Activated CD8-positive, alpha-beta T cell treated with anti-CD3 and anti-CD28 coated beads, Interleukin-2, amount 10 ng/mL, durations not matched to agents 7 days and 5 days (primary cell): Measurements from ENCODE around the gene SLC35C1. TPM values are rescaled to one million over a fixed set of nuclear protein-coding genes. Genes with fewer than 3 reads are reported as not detected.
A peak's percentile ranks its signal among the peaks of the same experiment; 100 is the strongest.

ENCODE experiments used
- ATAC-seq: fragments of 150-1000 bp; cut with Tn5 transposase; one replicate; pipeline ENCODE4 v1.10.0; 2021; ENCODE audit warnings: moderate library complexity
- CTCF ChIA-PET: fragments of 350-600 bp; sonication (Branson Sonifier 250); formaldehyde crosslinking; loops from one replicate; lab custom pipeline; 2021; ENCODE audit warnings: antibody characterized with exemption; lab: Charles Lee
- POLR2A ChIA-PET: fragments of 350-600 bp; sonication (Branson Sonifier 250); formaldehyde crosslinking; loops from one replicate; lab custom pipeline; 2021; ENCODE audit warnings: antibody characterized with exemption; lab: Charles Lee
- DNase-seq: peaks from one replicate; pipeline ENCODE4 v3.0.0-alpha.2; 2020
- H3K27ac Mint-ChIP-seq: one replicate; pipeline ENCODE4 v1.8.0; 2021; ENCODE audit warnings: mild to moderate bottlenecking, mixed read lengths
- H3K27me3 Mint-ChIP-seq: one replicate; pipeline ENCODE4 v1.8.0; 2021; ENCODE audit warnings: low read depth, mixed read lengths
- H3K36me3 Mint-ChIP-seq: one replicate; pipeline ENCODE4 v1.8.0; 2021; ENCODE audit warnings: low read depth, mixed read lengths
- H3K4me1 Mint-ChIP-seq: one replicate; pipeline ENCODE4 v1.8.0; 2021; ENCODE audit warnings: low read depth, mixed read lengths
- H3K4me3 Mint-ChIP-seq: one replicate; pipeline ENCODE4 v1.8.0; 2021; ENCODE audit warnings: mild to moderate bottlenecking, mixed read lengths
- H3K9me3 Mint-ChIP-seq: one replicate; pipeline ENCODE4 v1.8.0; 2022; ENCODE audit warnings: mixed read lengths; ENCODE audit not compliant: insufficient read depth
- total RNA-seq, 2 experiments: library from RNA; stranded (reverse); gene quantifications; one replicate each; pipeline ENCODE4 v1.2.3, GENCODE V29; 2021

The SLC35C1 gene
- total RNA-seq, 2 experiments from 2014 or later, result 21.8 to 23.5 TPM

DNA sequence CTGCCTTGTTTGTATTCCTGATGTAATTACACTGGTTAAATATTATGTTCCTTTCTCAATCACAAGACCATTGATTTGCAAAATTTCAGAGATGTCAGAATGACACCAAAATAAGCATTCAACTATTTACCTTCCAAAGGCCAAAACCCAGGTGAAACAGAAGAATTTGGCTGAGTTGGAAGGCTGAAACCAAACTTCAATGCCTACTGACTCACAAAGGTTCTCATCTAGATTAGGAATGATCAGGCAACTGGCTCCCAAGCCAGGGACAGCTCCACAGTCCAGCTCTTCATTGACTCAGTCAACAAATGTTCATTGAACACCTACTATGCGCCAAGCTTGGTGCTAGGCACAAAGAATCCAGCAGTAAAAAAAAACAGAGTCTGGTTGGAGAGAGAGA, 13.4 kb upstream of the SLC35C1 start:
- H3K27me3 Mint-ChIP-seq, result peaks cover 22% of the 10 kb centered on the region
- H3K4me3 Mint-ChIP-seq, result no peak overlapping the region
- H3K4me1 Mint-ChIP-seq, result peaks cover under 1% of the 10 kb centered on the region
- H3K27ac Mint-ChIP-seq, result no peak overlapping the region
- H3K36me3 Mint-ChIP-seq, result peaks cover under 1% of the 10 kb centered on the region
- DNase-seq (peak; percentile 9), ATAC-seq (no peak)
- peaks cover 10% of the 10 kb centered on the region for H3K9me3 Mint-ChIP-seq
- ChIA-PET POLR2A (no interaction called here), CTCF (no interaction called here)

- Mint-ChIP-seq H3K4me1 (peaks cover 2% of the 10 kb centered on the region), H3K9me3 (no peaks in the 10 kb centered on the region), H3K4me3 (no peak overlapping the region), H3K27me3 (peaks cover 16% of the 10 kb centered on the region), H3K27ac (no peak overlapping the region), H3K36me3 (no peaks in the 10 kb centered on the region)
- ATAC-seq (no peak), DNase-seq (no peak)
- ChIA-PET CTCF (interaction anchor here (7.4 kb wide), 1 partner anchor 22 kb away, joined by 33 read pairs; no protein-coding TSS in a partner anchor), POLR2A (interaction anchor here (0.6 to 0.7 kb wide), 2 partner anchors 356 to 494 kb away, joined by 3 read pairs; no protein-coding TSS in a partner anchor)
Observed at GRCh38 chr11:45794169-45794568, 10.8 kb upstream of the SLC35C1 start.

- Mint-ChIP-seq H3K4me1 (peaks cover 2% of the 10 kb centered on the region), H3K4me3 (no peak overlapping the region), H3K27me3 (peaks cover 16% of the 10 kb centered on the region), H3K9me3 (no peaks in the 10 kb centered on the region), H3K27ac (no peak overlapping the region), H3K36me3 (no peaks in the 10 kb centered on the region)
- ChIA-PET CTCF (interaction anchor here (7.4 kb wide), 1 partner anchor 23 kb away, joined by 33 read pairs; no protein-coding TSS in a partner anchor), POLR2A (no interaction called here)
- peak; percentile 14 for DNase-seq
- ATAC-seq, result no peak
Observed at GRCh38 chr11:45795379-45795778, 9.6 kb upstream of the SLC35C1 start.

DNA sequence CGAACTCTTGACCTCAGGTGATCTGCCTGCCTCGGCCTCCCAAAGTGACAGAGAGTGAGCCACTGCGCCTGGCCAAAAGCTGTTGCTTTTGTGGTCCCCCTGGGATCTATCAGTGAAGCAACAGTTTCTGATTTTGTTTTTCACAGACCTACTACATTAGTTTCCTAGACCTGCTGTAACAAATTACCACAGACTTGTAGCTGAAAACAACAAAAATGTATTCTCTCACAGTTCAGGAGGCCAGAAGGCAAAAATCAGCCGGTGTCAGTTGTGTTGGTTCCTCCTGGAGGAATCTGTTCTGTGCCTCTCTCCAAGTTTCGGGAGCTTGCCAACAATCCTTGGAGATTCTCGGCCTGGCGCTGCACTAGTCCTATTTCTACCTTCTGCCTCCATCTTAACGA, 8.5 kb upstream of the SLC35C1 start:
- DNase-seq (peak; percentile 19), ATAC-seq (no peak)
- peaks cover 2% of the 10 kb centered on the region for H3K4me1 Mint-ChIP-seq
- no peak overlapping the region for H3K4me3 Mint-ChIP-seq
- no peak overlapping the region for H3K27ac Mint-ChIP-seq
- ChIA-PET CTCF (interaction anchor here (7.4 kb wide), 1 partner anchor 24 kb away, joined by 33 read pairs; no protein-coding TSS in a partner anchor), POLR2A (no interaction called here)
- peaks cover 14% of the 10 kb centered on the region for H3K27me3 Mint-ChIP-seq
- H3K36me3 Mint-ChIP-seq, result no peaks in the 10 kb centered on the region
- no peaks in the 10 kb centered on the region for H3K9me3 Mint-ChIP-seq

GRCh38 chr11:45798793-45799441, 6.0 kb upstream of the SLC35C1 start:
- peaks cover 5% of the 10 kb centered on the region for H3K27me3 Mint-ChIP-seq
- CTCF ChIA-PET, result interaction anchor here (7.4 kb wide), 1 partner anchor 27 kb away, joined by 33 read pairs; no protein-coding TSS in a partner anchor
- no peak for ATAC-seq
- no peaks in the 10 kb centered on the region for H3K36me3 Mint-ChIP-seq
- POLR2A ChIA-PET, result no interaction called here
- no peak overlapping the region for H3K27ac Mint-ChIP-seq
- no peak overlapping the region for H3K4me3 Mint-ChIP-seq
- DNase-seq, result no peak
- peaks cover 4% of the 10 kb centered on the region for H3K4me1 Mint-ChIP-seq
- no peaks in the 10 kb centered on the region for H3K9me3 Mint-ChIP-seq

DNA sequence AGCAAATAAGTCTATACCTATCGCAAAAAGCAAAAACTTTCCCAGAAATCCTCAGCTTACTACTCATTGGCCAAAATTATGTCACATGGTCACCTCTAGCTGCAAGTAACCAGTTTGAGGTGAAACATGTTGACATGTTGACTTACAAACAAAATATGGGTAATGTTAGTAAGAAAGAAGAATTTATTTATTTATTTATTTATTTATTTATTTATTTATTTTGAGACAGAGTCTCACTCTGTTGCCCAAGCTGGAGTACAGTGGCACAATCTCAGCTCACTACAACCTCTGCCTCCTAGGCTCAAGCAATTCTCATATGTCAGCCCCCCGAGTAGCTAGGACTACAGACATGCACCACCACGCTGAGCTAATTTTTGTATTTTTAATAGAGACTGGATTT, 5.4 kb upstream of the SLC35C1 start:
- no peak overlapping the region for H3K27ac Mint-ChIP-seq
- DNase-seq, result no peak
- no peaks in the 10 kb centered on the region for H3K9me3 Mint-ChIP-seq
- no peak for ATAC-seq
- CTCF ChIA-PET, result interaction anchor here (7.4 kb wide), 1 partner anchor 27 kb away, joined by 33 read pairs; no protein-coding TSS in a partner anchor
- peaks cover 4% of the 10 kb centered on the region for H3K4me1 Mint-ChIP-seq
- H3K36me3 Mint-ChIP-seq, result no peaks in the 10 kb centered on the region
- no peaks in the 10 kb centered on the region for H3K27me3 Mint-ChIP-seq
- no peak overlapping the region for H3K4me3 Mint-ChIP-seq
- POLR2A ChIA-PET, result no interaction called here

DNA sequence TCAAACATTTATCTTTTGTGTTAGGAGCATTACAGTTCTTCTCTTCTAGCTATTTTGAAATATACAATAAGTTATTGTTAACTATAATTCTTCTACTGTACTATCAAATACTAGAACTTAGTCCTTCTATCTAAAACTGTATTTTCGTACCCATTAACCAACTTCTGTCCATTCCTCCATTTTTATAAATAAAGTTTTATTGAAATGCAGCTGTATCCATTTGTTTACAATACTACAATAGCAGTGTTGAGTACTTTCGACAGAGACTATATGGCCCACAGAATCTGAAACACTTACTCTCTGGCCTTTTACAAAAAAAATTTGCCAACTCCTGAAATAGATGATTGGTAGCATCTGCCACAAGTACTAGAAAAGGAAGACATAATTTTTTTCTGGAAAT, 4.7 kb upstream of the SLC35C1 start:
- Mint-ChIP-seq H3K36me3 (no peaks in the 10 kb centered on the region), H3K4me1 (peaks cover 4% of the 10 kb centered on the region), H3K27ac (no peak overlapping the region), H3K27me3 (no peaks in the 10 kb centered on the region), H3K4me3 (no peak overlapping the region), H3K9me3 (no peaks in the 10 kb centered on the region)
- CTCF ChIA-PET, result interaction anchor here (7.4 kb wide), 1 partner anchor 28 kb away, joined by 33 read pairs; no protein-coding TSS in a partner anchor
- POLR2A ChIA-PET, result no interaction called here
- ATAC-seq, result no peak
- DNase-seq, result no peak

GRCh38 chr11:45801723-45802315, 3.1 kb upstream of the SLC35C1 start:
- H3K4me1 Mint-ChIP-seq, result peaks cover 17% of the 10 kb centered on the region
- peaks cover 8% of the 10 kb centered on the region for H3K36me3 Mint-ChIP-seq
- ATAC-seq, result no peak
- ChIA-PET CTCF (interaction anchor here (2.7 kb wide), 1 partner anchor 30 kb away, joined by 16 read pairs; no protein-coding TSS in a partner anchor), POLR2A (no interaction called here)
- no peaks in the 10 kb centered on the region for H3K27me3 Mint-ChIP-seq
- no peak overlapping the region for H3K4me3 Mint-ChIP-seq
- DNase-seq, result no peak
- no peak overlapping the region for H3K27ac Mint-ChIP-seq
- no peaks in the 10 kb centered on the region for H3K9me3 Mint-ChIP-seq

DNA sequence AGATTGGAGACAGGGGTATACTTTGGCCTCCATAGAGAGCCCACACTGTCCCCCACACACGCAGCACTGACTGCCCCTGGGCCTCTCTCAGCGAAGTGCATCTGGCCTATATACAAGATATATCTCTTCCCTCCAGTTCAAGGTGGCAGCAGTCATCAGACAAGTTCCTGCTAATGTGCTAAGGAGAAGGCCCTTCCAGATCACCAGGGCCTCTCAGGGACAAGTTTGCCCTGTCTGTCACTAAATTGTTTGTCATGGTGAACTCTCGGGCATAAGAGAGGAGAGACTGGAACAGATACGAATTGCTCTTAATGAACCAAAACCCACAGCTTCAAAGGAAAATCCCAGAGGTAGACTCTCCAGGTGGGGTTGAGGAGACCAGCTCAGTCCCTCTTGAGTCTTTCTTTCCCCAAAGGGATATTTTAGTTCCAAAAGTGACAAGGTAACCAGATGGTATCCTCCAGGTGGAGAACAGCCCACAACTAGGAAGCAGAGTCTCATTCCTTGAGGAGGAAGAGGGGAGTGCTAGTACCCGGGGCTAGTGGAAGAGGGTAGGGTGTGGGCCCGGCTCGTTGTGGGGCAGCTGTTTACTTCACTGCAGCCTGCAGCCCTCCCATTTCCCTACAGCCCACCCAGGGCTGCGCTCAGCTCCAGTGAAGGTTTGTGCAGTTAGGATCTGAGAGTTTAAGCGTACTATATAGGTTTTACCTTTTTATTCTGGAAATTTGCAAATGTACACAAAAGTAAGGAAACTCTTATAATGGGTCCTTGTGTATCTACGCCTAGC, 2.2 kb upstream of the SLC35C1 start:
- POLR2A ChIA-PET, result interaction anchor here (0.5 kb wide), 1 partner anchor 12 kb away, joined by 3 read pairs; no protein-coding TSS in a partner anchor
- Mint-ChIP-seq H3K27me3 (no peaks in the 10 kb centered on the region), H3K36me3 (peaks cover 15% of the 10 kb centered on the region), H3K27ac (no peak overlapping the region), H3K4me1 (peaks cover 25% of the 10 kb centered on the region), H3K4me3 (no peak overlapping the region), H3K9me3 (no peaks in the 10 kb centered on the region)
- ATAC-seq (no peak), DNase-seq (no peak)
- CTCF ChIA-PET, result interaction anchor here (1.9 to 2.7 kb wide), 2 partner anchors 31 to 32 kb away, joined by 7 to 16 read pairs; no protein-coding TSS in a partner anchor

DNA sequence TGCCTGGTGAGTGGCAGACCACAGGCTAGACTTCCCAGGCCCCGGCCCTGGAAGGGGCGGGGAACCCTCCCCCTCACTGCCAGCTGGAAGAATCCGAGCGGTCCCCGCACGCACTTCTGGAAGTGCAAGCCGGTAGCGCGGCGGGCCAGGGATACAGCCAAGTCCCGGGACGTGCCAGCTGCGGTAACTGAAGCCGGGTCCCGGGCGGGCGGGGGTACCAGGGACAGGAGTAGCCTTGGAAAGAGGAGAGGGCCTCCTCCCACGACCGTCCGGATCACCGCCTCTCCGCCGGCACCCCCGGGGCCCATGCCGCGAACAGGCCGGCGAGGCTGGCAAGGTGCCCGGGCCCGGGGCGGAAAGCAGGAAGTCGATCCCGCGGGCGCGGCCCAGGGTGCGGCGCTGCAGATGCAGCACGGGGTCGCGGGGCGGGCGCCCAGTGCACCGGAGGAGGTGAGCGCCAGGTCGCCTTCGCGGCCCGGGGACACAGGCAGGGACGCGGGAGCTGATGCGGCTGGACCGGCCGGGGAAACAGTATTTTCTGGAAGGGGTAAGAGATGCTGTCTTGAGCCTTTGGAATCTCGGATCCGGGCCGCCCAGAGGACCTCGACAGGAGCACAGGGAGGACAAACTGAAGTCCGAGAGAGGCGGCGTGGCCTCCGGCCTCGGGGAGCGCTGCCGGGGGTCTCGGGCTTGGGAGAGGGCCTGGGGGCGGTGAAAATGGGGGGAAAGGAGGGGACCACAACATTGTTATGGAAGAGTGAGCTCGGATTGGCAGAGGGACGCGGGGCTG, 783 bp upstream of the SLC35C1 start:
- Mint-ChIP-seq H3K27ac (peak overlapping the region; percentile 93), H3K9me3 (no peaks in the 10 kb centered on the region), H3K4me3 (peak overlapping the region; percentile 92), H3K4me1 (peaks cover 35% of the 10 kb centered on the region), H3K36me3 (peaks cover 26% of the 10 kb centered on the region), H3K27me3 (no peaks in the 10 kb centered on the region)
- DNase-seq (peak; percentile 71), ATAC-seq (peak; percentile 54)
- ChIA-PET POLR2A (interaction anchor here (0.6 to 3.1 kb wide), 7 partner anchors 9 to 1207 kb away, joined by 3 to 9 read pairs (median 4); partner anchors contain the start of gene CRY2), CTCF (interaction anchor here (0.8 to 3.4 kb wide), 5 partner anchors 30 to 161 kb away, joined by 3 to 16 read pairs (median 7); no protein-coding TSS in a partner anchor)
